Heart left ventricle (tissue), 16 donors: ENCODE results near the gene TSC22D1. TPM values are rescaled to one million over a fixed set of nuclear protein-coding genes. Genes with fewer than 3 reads are reported as not detected.
A peak's percentile ranks its signal among the peaks of the same experiment; 100 is the strongest.
"Not testable (repeated sequence)": the region's sequence is repeated elsewhere in the genome, so short reads cannot be mapped to it uniquely, and the experiment has no call there.

ENCODE experiments used
- ATAC-seq, 4 donors: fragments of 200-7000 bp; cut with Tn5 transposase; one replicate each; pipeline ENCODE4 v1.9.1; 2020 to 2022; ENCODE audit warnings: moderate library complexity in 4 of 4, mild to moderate bottlenecking in 3 of 4, moderate number of reproducible peaks in 1 of 4
- DNase-seq, 5 donors: peaks; one replicate each; pipeline ENCODE4 v3.0.0-alpha.2; 2020
- H3K27ac ChIP-seq, 12 donors: fragments of 200-600 bp; sonication (generic) in 4 of 12; one replicate each; pipeline versions ENCODE4 v1.5.0 to v1.8.0; 2016 to 2022; ENCODE audit warnings: mild to moderate bottlenecking in 2 of 12
- H3K27me3 ChIP-seq, 9 donors: fragments of 200-600 bp; sonication (generic) in 2 of 9; one replicate each; pipeline versions ENCODE4 v1.5.1 to v1.8.0; 2016 to 2022; ENCODE audit warnings: mild to moderate bottlenecking in 3 of 9
- H3K36me3 ChIP-seq, 9 donors: fragments of 200-600 bp; sonication (generic) in 2 of 9; one replicate each; pipeline versions ENCODE4 v1.5.0 to v1.8.0; 2018 to 2022; ENCODE audit warnings: mild to moderate bottlenecking in 2 of 9
- H3K4me1 ChIP-seq, 12 donors: fragments of 200-600 bp; sonication (generic) in 4 of 12; one replicate each; pipeline versions ENCODE4 v1.5.0 to v1.8.0; 2016 to 2022; ENCODE audit warnings: mild to moderate bottlenecking in 3 of 12
- H3K4me3 ChIP-seq, 12 donors: fragments of 200-600 bp; sonication (generic) in 4 of 12; one replicate each; pipeline versions ENCODE4 v1.5.0 to v1.8.0; 2017 to 2022; ENCODE audit warnings: mild to moderate bottlenecking in 9 of 12, moderate library complexity in 4 of 12
- H3K9me3 ChIP-seq, 12 donors: fragments of 200-600 bp; sonication (generic) in 4 of 12; one replicate each; pipeline versions ENCODE4 v1.5.0 to v1.8.0; 2016 to 2022; ENCODE audit warnings: mild to moderate bottlenecking in 1 of 12
- CTCF ChIP-seq, 12 donors: fragments of 200-600 bp; sonication (generic) in 4 of 12; IDR thresholded peaks; one replicate each; pipeline versions ENCODE4 v1.5.0 to v1.8.0; 2018 to 2022; ENCODE audit warnings: antibody characterized with exemption in 12 of 12, mild to moderate bottlenecking in 5 of 12
- POLR2A ChIP-seq, 2 donors: fragments of 450-650 bp; IDR thresholded peaks; one replicate each; pipeline ENCODE4 v1.6.1; 2017; ENCODE audit warnings: antibody characterized with exemption in 2 of 2, mild to moderate bottlenecking in 2 of 2, moderate library complexity in 2 of 2
- WGBS, 4 donors: extraction: QIAGEN DNeasy Blood & Tissue Kit in 2 of 4; methylation state at CpG; one replicate each; pipeline versions ENCODE4 v1.1.5 to v1.1.7; 2013 to 2018; 5-methylcytosine and 5-hydroxymethylcytosine counted together
- intact Hi-C, 10 donors: fragments of 100-400 bp; cut with DNase I; formaldehyde crosslinking; loops; one replicate each; pipeline versions ENCODE4 v1.11.1 to v1.14.2; 2022
- polyA plus RNA-seq, 2 donors: library from polyadenylated mRNA; stranded (reverse); fragments of 200-250 nt; gene quantifications; one replicate each; pipeline ENCODE4 v1.2.3, GENCODE V29; 2013
- total RNA-seq, 9 donors: library from RNA; depleted of rRNA in 2 of 9; stranded (reverse); fragments of >200 nt in 2 of 9; fragmentation: NEBNext Ultra II Directional in 3 of 9; extraction: Animal tissue kit (Norgen Biotek cat#: 25700) in 3 of 9; gene quantifications; one replicate each; pipeline versions ENCODE4 v1.1.0 to v1.2.4, GENCODE V29; 2016 to 2023
- donor health status: ischemic (EF 13 %, LVEDD 7.1; RV severe dilation, severe dysfunction).
- donor health status: healthy with polysubstance abuse.
- donor health status: DM: no; HTN: yes; CAD: no.
- donor health status: DM: no; HTN: no; CAD: no.
- donor health status: ischemic (EF 25% LVEDD 6.9; RV normal size, moderate dysfunction).
- donor health status: ischemic (EF 25% LVEDD 5.7; RV mildly dilated, moderate dysfunction).
- donor health status: healthy.
- donor health status: DM: yes; HTN: yes; CAD: no.
- donor health status: ischemic (EF 35%, LVEDD 5.7; RV mildly dilated, moderate dysfunction).
- donor health status: nonischemic (EF 11% LVEDD 7.7; RV severe dilation, severe dysfunction).
- donor health status: DM: yes; HTN: yes; CAD: no.
- donor health status: PGD.
- donor health status: ischemic (EF 29% LVEDD 5.4; RV normal size, mild dysfunction).
- donor health status: nonischemic (EF 23%, LVEDD 6.1; RV moderate dilation, normal function).

Gene TSC22D1
- total and polyA plus RNA-seq, 11 donors, result 61.0 to 166 (median 125) TPM

- no peak for DNase-seq
- 57 to 75% (median 70%) methylated on average over 4 of the region's 4 CpGs for WGBS, 4 donors
- H3K9me3 ChIP-seq, result no peaks in the 10 kb centered on the region
- H3K27me3 ChIP-seq, result no peaks in the 10 kb centered on the region
- no peak overlapping the region for H3K4me3 ChIP-seq
- H3K36me3 ChIP-seq, result no peaks in the 10 kb centered on the region
- ATAC-seq, result peak in 1 of 4 donors; percentile 36
- intact Hi-C loops, result no loop called here
- H3K27ac ChIP-seq, result peak overlapping the region in 1 of 12 donors; percentile 11
- TF ChIP-seq CTCF (IDR thresholded peaks at IDR 0.05) (no peak), POLR2A (IDR thresholded peaks at IDR 0.05) (no peak)
- H3K4me1 ChIP-seq, result peaks cover 0 to 17% (median 5%) of the 10 kb centered on the region in 12 donors
These were observed 52.7 kb downstream of the TSC22D1 start for GRCh38 chr13:44523146-44524015.

DNA sequence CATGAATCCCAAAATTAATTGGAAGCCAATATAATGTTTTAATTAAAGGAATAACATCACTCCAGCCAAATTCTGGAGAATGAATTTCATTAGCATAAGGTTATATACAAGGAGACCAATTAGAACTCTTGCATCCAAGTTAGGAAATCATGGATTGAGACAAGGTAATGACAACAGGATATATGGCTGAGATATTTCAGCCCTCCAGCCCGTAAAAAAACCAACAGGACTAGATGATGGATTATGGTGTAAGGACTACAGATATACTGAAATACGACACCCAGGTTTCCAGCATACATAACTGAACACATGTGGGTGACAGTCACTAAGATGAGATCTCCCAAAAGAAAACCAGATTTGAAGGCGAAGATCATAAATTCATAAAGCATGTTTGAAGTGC lies 56.5 kb downstream of the TSC22D1 start:
- DNase-seq, result no peak
- Histone ChIP-seq H3K4me3 (no peak overlapping the region), H3K27me3 (no peaks in the 10 kb centered on the region), H3K9me3 (no peaks in the 10 kb centered on the region), H3K36me3 (peaks cover 0 to 3% (median 0%) of the 10 kb centered on the region in 9 donors), H3K4me1 (peaks cover 0 to 17% (median 5%) of the 10 kb centered on the region in 12 donors), H3K27ac (no peak overlapping the region)
- TF ChIP-seq CTCF (IDR thresholded peaks at IDR 0.05) (no peak), POLR2A (IDR thresholded peaks at IDR 0.05) (no peak)
- 83 to 89% (median 84%) methylated on average over 3 of the region's 3 CpGs for WGBS, 4 donors
- intact Hi-C loops, result no loop called here
- ATAC-seq, result no peak

GRCh38 chr13:44516771-44517170 lies 59.4 kb downstream of the TSC22D1 start:
- no peak for DNase-seq
- Histone ChIP-seq H3K4me1 (peaks cover 0 to 4% (median 0%) of the 10 kb centered on the region in 12 donors), H3K27me3 (no peaks in the 10 kb centered on the region), H3K27ac (no peak overlapping the region), H3K4me3 (no peak overlapping the region), H3K36me3 (peaks cover 0 to 8% (median 0%) of the 10 kb centered on the region in 9 donors), H3K9me3 (no peaks in the 10 kb centered on the region)
- TF ChIP-seq CTCF (IDR thresholded peaks at IDR 0.05), result no peak
- no peak for TF ChIP-seq POLR2A (IDR thresholded peaks at IDR 0.05)
- intact Hi-C loops, result no loop called here
- no peak for ATAC-seq
- whole genome bisulfite sequencing, 4 donors, result 70 to 81% (median 72%) methylated on average over 2 of the region's 2 CpGs

DNA sequence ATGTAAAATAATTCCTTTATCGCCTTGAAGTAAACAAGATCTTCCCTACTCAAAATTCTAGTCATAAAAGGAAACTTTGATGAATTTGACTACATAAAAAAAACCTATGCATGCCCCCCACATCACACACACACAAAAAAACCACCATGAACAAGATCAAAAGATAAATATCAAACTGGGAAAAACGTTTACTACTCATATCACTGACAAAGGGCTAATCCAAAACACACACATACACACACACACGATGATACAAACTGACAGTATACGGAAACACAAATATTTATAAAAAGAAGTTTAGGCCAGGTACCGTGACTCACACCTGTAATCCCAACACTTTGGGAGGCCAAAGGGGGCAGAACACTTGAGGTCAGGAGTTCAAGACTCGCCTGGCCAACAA lies 61.9 kb downstream of the TSC22D1 start:
- WGBS, 4 donors, result 74 to 91% (median 83%) methylated on average over 6 of the region's 6 CpGs
- ATAC-seq (no peak), DNase-seq (no peak)
- TF ChIP-seq CTCF (IDR thresholded peaks at IDR 0.05) (no peak), POLR2A (IDR thresholded peaks at IDR 0.05) (no peak)
- peaks cover 0 to 4% (median 0%) of the 10 kb centered on the region in 12 donors for H3K4me1 ChIP-seq
- H3K27me3 ChIP-seq, result no peaks in the 10 kb centered on the region
- intact Hi-C loops, result no loop called here
- no peaks in the 10 kb centered on the region for H3K9me3 ChIP-seq
- H3K36me3 ChIP-seq, result peaks cover 0 to 11% (median 0%) of the 10 kb centered on the region in 9 donors
- no peak overlapping the region for H3K4me3 ChIP-seq
- no peak overlapping the region for H3K27ac ChIP-seq

DNA sequence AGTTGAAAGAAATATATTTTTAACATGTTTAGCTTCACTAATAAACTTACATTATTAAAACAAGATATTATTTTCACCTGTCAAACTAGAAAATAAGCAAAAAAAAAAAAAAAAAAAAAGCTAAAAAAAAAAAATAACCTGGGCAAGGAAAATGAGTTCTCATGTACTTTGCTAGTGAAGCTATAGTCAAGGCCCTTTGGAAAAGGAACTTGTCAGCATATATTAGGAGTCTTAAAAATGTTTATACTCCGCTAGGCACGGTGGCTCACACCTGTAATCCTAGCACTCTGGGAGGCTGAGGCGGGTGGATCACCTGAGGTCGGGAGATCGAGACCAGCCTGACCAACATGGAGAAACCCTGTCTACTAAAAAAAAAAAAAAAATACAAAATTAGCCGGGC lies 66.3 kb downstream of the TSC22D1 start:
- not testable (repeated sequence) for H3K4me3 ChIP-seq, H3K27me3 ChIP-seq, H3K9me3 ChIP-seq, H3K27ac ChIP-seq, H3K4me1 ChIP-seq, DNase-seq, ATAC-seq
- intact Hi-C loops, result loop anchor here in 1 of 10 donors (10.0 kb wide), 1 partner anchor 45 kb away; no protein-coding TSS in a partner anchor
- WGBS, 4 donors, result 91 to 97% (median 96%) methylated on average over 6 of the region's 6 CpGs
- H3K36me3 ChIP-seq, result peaks cover 0 to 11% (median 0%) of the 10 kb centered on the region in 9 donors
